Liver (tissue), 9 donors: ENCODE data around the gene CDH15. TPM values are rescaled to one million over a fixed set of nuclear protein-coding genes. Genes with fewer than 3 reads are reported as not detected.

ENCODE experiments used
- DNase-seq: peaks from one replicate; pipeline ENCODE4 v3.0.0-alpha.2; 2017; ENCODE audit warnings: low spot score
- H3K27ac ChIP-seq, 2 donors: one replicate each; pipeline ENCODE4 v1.7.0; 2013; ENCODE audit warnings: inconsistent platforms in 2 of 2, low read length in 2 of 2, control low read depth in 1 of 2, low read depth in 1 of 2, mild to moderate bottlenecking in 1 of 2
- H3K27me3 ChIP-seq, 4 donors: one replicate each; pipeline versions ENCODE4 v1.6.1 to v1.7.0; 2013; ENCODE audit warnings: low read length in 3 of 4, inconsistent platforms in 1 of 4, mild to moderate bottlenecking in 1 of 4, moderate library complexity in 1 of 4; ENCODE audit not compliant: control insufficient read depth in 4 of 4, insufficient read depth in 4 of 4
- H3K36me3 ChIP-seq, 4 donors: one replicate each; pipeline versions ENCODE4 v1.6.1 to v1.7.0; 2013; ENCODE audit warnings: low read length in 3 of 4, mild to moderate bottlenecking in 3 of 4, low read depth in 1 of 4, moderate library complexity in 1 of 4; ENCODE audit not compliant: control insufficient read depth in 4 of 4, insufficient read depth in 3 of 4
- H3K4me1 ChIP-seq, 4 donors: one replicate each; pipeline versions ENCODE4 v1.6.1 to v1.7.0; 2013; ENCODE audit warnings: low read length in 3 of 4, mild to moderate bottlenecking in 3 of 4, moderate library complexity in 1 of 4; ENCODE audit not compliant: control insufficient read depth in 4 of 4, insufficient read depth in 4 of 4
- H3K4me3 ChIP-seq, 3 donors: one replicate each; pipeline versions ENCODE4 v1.6.1 to v1.7.0; 2013; ENCODE audit warnings: low read length in 3 of 3, control low read depth in 1 of 3, low read depth in 1 of 3, mild to moderate bottlenecking in 1 of 3
- H3K9ac ChIP-seq, 2 donors: one replicate each; pipeline ENCODE4 v1.7.0; 2013; ENCODE audit warnings: low read length in 2 of 2, mild to moderate bottlenecking in 2 of 2, moderate library complexity in 2 of 2, control low read depth in 1 of 2, low read depth in 1 of 2
- H3K9me3 ChIP-seq, 4 donors: one replicate each; pipeline versions ENCODE4 v1.6.1 to v1.7.0; 2013; ENCODE audit warnings: low read length in 3 of 4; ENCODE audit not compliant: control insufficient read depth in 4 of 4
- FOXA1 ChIP-seq: IDR thresholded peaks from 2 replicates; pipeline ENCODE4 v1.6.1; 2016; ENCODE audit warnings: antibody characterized with exemption
- FOXA2 ChIP-seq: IDR thresholded peaks from 2 replicates; pipeline ENCODE4 v1.6.1; 2016; ENCODE audit warnings: antibody characterized with exemption
- GABPA ChIP-seq, 2 donors: IDR thresholded peaks in 1 of 2; conservative IDR thresholded peaks in 1 of 2; 2 replicates each; pipeline ENCODE4 v1.6.1; 2016; ENCODE audit warnings: antibody characterized with exemption in 2 of 2, mild to moderate bottlenecking in 1 of 2, moderate library complexity in 1 of 2
- HNF4G ChIP-seq: IDR thresholded peaks from 2 replicates; pipeline ENCODE4 v1.6.1; 2016; ENCODE audit warnings: antibody characterized with exemption
- NR2F2 ChIP-seq: IDR thresholded peaks from 2 replicates; pipeline ENCODE4 v1.6.1; 2016; ENCODE audit warnings: antibody characterized with exemption
- RAD21 ChIP-seq, 2 donors: IDR thresholded peaks; 2 replicates each; pipeline ENCODE4 v1.6.1; 2016; ENCODE audit warnings: antibody characterized with exemption in 2 of 2, mild to moderate bottlenecking in 2 of 2
- WGBS: extraction: QIAGEN DNeasy Blood & Tissue Kit; methylation state at CpG from one replicate; pipeline ENCODE4 v1.1.7; 2013; 5-methylcytosine and 5-hydroxymethylcytosine counted together
- polyA plus RNA-seq, 2 donors: library from polyadenylated mRNA; stranded (reverse) in 1 of 2; unstranded in 1 of 2; fragments of 200-250 nt in 1 of 2; fragments of >200 nt in 1 of 2; fragmentation: Nextera tagmentation in 1 of 2; extraction: Ambion mirVana in 1 of 2; gene quantifications; one replicate each; pipeline versions ENCODE4 v1.2.1 to v1.2.3, GENCODE V29; 2013 to 2015
- total RNA-seq, 2 donors: library from RNA; depleted of rRNA; stranded (reverse); fragments of >200 nt; gene quantifications; one replicate each; pipeline ENCODE4 v1.2.3, GENCODE V29; 2014
- TF ChIP-seq, protein P1 (sequence below): IDR thresholded peaks from 2 replicates; pipeline ENCODE4 v1.6.1; 2016; ENCODE audit warnings: antibody characterized with exemption, mild to moderate bottlenecking
- TF ChIP-seq, protein P2 (sequence below): IDR thresholded peaks from 2 replicates; pipeline ENCODE4 v1.6.1; 2016; ENCODE audit warnings: antibody characterized with exemption
- TF ChIP-seq, protein P3 (sequence below): fragments of 150-350 bp; IDR thresholded peaks from 2 replicates; pipeline ENCODE4 v1.5.1; 2017; ENCODE audit warnings: improper control_type of control experiment, low read depth, low read length; ENCODE audit not compliant: missing input control
- donor health status: healthy.
- donor health status: healthy.
- donor health status: healthy.
- donor health status: healthy.
- donor health status: healthy.

The CDH15 gene
- total and polyA plus RNA-seq, 4 donors, result 0.12 TPM; not detected in 3

DNA sequence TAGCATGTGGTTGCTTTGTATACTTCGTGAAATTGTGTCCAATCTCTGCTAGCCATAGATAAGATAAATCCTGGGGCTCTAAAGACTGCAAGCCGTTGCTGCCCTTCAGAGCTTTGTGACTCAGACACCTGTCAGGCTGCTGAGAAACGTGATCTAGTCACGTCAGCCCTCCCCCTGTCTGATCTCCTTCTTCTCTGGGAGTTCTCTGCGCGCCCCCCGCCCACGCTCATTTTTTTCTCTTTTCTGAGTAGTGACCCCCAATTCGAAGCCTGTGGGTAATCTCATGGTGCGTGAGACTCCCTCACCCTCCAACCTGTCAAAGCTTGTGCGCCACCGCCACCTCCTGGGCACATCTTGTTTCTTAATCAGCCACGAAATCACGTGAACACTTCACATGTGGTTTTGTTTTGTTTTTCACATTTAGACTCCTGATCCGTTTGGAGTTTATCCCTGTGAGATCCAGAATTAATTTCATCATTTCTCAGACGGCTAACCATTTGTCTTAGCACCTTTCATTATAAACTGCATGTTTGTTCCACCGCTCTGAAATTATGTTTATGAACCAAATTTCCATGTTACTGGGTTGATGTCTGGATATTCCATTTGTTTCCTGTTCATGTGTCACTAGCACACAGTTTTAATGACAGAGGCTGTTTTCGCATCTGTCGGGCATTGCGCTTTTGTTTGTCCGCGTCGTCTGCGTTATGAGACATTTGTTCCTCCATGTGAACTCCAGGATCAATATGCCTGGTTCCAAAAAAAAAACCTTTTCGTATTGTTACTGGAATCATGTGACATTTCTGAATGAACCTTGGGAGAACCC, 45.0 kb downstream of the CDH15 start:
- Histone ChIP-seq H3K27ac (peak overlapping the region; percentile 73 to 96), H3K27me3 (no peaks in the 10 kb centered on the region), H3K9ac (peak overlapping the region; percentile 93 to 99), H3K4me1 (peaks cover 2 to 32% (median 19%) of the 10 kb centered on the region in 4 donors), H3K4me3 (peak overlapping the region; percentile 91 to 97 (median 93)), H3K36me3 (peaks cover 2 to 8% (median 4%) of the 10 kb centered on the region in 4 donors), H3K9me3 (no peaks in the 10 kb centered on the region)
- 2% methylated on average over 25 of the region's 25 CpGs for WGBS
- peak; percentile 83 for DNase-seq
- TF ChIP-seq, protein P1, sequence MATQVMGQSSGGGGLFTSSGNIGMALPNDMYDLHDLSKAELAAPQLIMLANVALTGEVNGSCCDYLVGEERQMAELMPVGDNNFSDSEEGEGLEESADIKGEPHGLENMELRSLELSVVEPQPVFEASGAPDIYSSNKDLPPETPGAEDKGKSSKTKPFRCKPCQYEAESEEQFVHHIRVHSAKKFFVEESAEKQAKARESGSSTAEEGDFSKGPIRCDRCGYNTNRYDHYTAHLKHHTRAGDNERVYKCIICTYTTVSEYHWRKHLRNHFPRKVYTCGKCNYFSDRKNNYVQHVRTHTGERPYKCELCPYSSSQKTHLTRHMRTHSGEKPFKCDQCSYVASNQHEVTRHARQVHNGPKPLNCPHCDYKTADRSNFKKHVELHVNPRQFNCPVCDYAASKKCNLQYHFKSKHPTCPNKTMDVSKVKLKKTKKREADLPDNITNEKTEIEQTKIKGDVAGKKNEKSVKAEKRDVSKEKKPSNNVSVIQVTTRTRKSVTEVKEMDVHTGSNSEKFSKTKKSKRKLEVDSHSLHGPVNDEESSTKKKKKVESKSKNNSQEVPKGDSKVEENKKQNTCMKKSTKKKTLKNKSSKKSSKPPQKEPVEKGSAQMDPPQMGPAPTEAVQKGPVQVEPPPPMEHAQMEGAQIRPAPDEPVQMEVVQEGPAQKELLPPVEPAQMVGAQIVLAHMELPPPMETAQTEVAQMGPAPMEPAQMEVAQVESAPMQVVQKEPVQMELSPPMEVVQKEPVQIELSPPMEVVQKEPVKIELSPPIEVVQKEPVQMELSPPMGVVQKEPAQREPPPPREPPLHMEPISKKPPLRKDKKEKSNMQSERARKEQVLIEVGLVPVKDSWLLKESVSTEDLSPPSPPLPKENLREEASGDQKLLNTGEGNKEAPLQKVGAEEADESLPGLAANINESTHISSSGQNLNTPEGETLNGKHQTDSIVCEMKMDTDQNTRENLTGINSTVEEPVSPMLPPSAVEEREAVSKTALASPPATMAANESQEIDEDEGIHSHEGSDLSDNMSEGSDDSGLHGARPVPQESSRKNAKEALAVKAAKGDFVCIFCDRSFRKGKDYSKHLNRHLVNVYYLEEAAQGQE, result no peak
- TF ChIP-seq GABPA (IDR thresholded peaks at IDR 0.05 in 1 of 2, conservative IDR thresholded peaks at IDR 0.05 in 1 of 2) (peak in 1 of 2 donors; percentile 56), RAD21 (IDR thresholded peaks at IDR 0.05) (peak; percentile 93 to 94), FOXA1 (no peak)
- TF ChIP-seq, protein P2, sequence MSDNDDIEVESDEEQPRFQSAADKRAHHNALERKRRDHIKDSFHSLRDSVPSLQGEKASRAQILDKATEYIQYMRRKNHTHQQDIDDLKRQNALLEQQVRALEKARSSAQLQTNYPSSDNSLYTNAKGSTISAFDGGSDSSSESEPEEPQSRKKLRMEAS, result peak; percentile 43
- TF ChIP-seq, protein P3, sequence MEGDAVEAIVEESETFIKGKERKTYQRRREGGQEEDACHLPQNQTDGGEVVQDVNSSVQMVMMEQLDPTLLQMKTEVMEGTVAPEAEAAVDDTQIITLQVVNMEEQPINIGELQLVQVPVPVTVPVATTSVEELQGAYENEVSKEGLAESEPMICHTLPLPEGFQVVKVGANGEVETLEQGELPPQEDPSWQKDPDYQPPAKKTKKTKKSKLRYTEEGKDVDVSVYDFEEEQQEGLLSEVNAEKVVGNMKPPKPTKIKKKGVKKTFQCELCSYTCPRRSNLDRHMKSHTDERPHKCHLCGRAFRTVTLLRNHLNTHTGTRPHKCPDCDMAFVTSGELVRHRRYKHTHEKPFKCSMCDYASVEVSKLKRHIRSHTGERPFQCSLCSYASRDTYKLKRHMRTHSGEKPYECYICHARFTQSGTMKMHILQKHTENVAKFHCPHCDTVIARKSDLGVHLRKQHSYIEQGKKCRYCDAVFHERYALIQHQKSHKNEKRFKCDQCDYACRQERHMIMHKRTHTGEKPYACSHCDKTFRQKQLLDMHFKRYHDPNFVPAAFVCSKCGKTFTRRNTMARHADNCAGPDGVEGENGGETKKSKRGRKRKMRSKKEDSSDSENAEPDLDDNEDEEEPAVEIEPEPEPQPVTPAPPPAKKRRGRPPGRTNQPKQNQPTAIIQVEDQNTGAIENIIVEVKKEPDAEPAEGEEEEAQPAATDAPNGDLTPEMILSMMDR, result peak; percentile 63

DNA sequence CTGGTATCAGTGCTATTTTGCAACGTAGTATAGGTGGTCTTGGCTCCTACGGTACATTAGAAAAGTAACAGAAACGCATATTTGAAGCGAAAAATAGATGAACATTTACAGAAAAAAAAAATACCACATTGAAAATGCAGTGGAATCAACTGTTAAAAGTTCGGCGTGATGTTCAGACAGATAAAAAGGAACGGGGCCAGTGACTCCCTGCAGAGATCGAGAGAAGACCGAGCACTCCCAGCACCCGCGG, 45.5 kb downstream of the CDH15 start:
- WGBS, result 1% methylated on average over 11 of the region's 11 CpGs
- Histone ChIP-seq H3K9ac (peak overlapping the region; percentile 93 to 99), H3K27ac (peak overlapping the region; percentile 73 to 96), H3K4me3 (peak overlapping the region; percentile 91 to 97 (median 93)), H3K27me3 (no peaks in the 10 kb centered on the region), H3K9me3 (no peaks in the 10 kb centered on the region), H3K36me3 (peaks cover 6 to 14% (median 8%) of the 10 kb centered on the region in 4 donors), H3K4me1 (peaks cover 2 to 32% (median 19%) of the 10 kb centered on the region in 4 donors)
- no peak for TF ChIP-seq FOXA2
- TF ChIP-seq, protein P1, result no peak
- no peak for TF ChIP-seq NR2F2
- TF ChIP-seq HNF4G, result no peak
- no peak for DNase-seq
